Measurements from ENCODE around the gene CCDC170.

The CCDC170 gene

DNA sequence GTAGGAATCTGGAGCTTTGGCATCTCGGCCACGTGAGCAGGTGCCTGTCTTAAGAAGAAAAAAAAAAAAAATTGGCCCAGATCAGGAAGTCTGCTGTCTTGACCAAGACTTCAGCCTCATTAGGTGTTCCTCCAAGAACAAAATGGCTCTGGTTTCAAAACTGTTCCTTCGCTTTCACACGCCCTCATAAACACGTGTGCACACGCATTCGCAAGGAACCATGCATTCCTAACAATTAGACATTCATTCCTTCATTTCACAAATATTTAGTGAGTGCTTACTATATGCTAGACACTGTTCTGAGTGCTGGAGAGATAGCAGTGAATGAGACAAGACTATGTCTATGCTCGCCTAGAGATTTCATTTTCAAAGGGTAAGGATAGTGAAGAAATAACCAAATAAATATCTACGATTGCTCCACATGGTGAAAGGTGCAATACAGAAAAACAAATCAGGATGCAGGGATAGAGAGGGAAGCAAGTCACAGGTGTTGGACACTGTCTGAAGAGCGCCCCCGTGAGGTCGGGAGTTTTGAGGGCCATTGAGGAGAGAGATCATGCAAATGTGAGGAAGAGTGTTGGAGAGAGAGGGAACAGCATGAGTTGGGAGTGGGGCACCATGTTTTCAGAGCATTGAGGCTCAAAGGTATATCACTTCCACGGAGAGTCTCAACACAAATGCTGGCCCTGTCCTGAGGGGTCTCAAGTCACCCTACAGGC lies 53.3 kb downstream of the CCDC170 start:
- DNase-seq (ENCODE audit: low spot score) = no peak

DNA sequence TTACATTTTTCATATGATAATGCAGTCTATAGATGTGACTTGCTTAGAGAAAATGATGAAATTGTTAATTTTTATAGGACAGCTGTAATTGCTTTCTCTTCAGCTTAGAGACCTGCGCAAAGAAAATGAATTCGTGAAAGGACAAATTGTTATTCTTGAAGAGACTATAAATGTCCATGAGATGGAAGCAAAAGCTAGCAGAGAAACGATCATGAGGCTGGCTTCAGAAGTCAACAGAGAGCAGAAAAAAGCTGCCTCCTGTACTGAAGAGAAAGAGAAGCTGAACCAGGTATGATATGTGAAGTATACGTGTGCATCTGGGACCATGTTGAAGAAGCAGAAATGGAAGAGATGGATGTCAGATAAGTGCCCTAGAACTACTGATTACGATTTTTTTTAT lies 54.4 kb downstream of the CCDC170 start:
- no peak for DNase-seq (ENCODE audit: low spot score)

DNA sequence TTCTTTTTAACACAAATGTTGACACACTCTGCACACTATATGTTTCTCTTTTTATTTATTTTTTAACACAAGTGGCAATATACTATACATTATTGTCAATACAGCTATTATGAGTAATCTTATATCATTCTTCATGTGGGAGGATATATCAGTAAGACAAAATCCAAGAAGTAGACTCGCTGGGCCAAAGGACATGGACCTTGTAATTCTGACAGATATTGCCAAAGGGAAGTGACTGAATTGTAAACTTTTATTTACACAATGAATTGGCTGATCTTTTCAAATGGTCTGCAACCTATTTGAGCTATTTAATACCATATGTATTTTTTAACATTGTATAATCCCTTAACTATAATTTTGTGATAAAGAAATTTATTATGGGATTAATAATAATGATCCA lies 56.0 kb downstream of the CCDC170 start:
- DNase-seq (ENCODE audit: low spot score) = no peak

DNA sequence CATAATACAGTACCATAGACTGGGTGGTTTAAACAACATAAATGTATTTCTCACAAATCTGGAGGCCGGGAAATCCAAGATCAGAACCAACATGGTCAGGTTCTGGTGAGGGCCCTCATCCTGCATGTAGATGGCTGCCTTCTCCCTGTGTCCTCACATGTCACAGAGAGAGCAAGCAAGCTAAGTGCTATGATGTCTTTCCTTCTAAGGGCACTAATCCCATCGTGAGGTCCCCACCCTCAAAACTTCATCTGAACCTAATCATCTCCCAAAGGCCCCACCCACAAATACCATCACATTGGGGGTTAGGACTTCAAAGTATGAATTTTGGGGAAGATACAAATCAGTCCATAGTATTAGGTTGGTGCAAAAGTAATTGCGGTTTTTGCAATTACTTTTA lies 56.8 kb downstream of the CCDC170 start:
- DNase-seq (ENCODE audit: low spot score) = no peak

DNA sequence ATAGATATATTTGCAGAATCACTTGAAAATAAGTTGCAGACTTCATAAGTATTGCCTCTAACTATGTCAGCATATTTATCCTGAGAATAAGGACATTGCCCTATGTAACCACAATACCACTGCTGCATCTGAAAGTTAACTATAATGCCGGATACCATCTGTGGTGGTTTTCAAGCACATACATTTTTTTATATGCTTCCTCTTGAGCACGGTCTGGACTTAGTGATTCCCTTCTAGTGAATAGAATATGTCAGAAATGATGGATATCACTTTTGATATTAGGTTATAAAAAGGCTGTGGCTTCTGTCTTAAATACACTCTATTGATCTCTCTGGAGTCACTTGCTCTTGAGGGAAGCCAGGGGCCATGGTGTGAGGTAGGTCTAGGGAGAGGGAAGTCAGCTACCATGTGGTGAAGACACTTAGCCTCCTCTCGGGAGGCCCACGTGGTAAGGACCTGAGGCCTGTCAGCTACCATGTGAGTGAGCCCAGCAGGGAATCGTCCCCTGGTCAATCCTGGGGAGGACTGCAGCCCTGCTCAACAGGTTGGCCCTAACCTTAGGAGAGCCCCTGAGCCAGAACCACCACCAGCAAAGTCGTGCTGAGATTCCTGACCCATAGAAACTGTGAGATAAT lies 57.5 kb downstream of the CCDC170 start:
- DNase-seq (ENCODE audit: low spot score) = no peak

DNA sequence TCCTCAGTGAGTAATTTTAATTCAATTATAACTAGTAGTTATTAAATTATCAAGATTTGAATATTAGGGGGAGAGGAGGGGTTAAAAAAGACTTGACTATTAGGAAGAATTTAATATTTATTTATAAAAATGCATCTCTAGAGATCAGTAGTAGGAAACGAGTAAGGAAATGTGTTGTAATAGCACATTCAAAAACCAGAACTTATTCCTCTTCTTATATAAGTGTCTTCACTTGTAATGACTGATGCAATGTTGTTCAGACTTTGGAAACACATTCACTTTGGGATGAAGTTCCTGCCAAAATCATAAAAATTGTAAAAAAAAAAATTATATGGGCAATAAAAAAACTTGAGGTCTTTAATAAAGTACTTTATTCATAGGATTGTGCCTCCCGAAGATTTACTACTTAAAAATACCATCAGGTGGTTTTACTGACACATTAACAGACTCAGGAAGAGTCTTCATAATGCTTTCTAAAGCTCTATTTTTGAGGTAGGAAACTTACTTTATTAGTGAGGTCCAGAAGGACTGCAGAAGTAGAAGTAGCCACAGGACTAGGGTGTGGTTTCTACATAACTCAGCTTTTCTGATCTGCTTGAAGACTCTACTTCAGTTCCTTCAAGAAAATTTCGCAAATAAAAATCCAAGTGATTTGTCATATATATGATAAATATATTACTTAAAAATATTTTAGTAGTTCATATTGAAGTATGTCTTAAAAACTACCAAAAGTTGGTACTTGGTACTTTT lies 59.8 kb downstream of the CCDC170 start:
- no peak for DNase-seq (ENCODE audit: low spot score)

DNA sequence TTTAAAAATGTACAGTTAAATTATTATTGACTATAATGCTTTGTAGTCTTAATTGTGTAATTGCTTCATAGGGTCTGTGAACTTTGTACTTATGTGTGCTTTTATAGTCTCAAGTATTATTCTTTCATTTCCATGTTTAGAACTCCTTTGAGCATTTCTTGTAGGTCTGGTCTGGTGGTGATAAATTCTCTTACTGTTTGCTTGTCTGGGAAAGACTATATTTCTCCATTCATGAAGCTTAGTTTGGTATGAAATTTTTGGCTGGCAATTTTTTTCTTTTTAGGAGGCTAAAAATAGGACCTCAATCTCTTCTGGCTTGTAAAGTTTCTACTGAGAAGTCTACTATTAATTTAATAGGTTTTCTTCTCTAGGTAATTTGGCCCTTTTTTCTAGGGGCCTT lies 67.4 kb downstream of the CCDC170 start:
- DNase-seq (ENCODE audit: low spot score) = no peak

DNA sequence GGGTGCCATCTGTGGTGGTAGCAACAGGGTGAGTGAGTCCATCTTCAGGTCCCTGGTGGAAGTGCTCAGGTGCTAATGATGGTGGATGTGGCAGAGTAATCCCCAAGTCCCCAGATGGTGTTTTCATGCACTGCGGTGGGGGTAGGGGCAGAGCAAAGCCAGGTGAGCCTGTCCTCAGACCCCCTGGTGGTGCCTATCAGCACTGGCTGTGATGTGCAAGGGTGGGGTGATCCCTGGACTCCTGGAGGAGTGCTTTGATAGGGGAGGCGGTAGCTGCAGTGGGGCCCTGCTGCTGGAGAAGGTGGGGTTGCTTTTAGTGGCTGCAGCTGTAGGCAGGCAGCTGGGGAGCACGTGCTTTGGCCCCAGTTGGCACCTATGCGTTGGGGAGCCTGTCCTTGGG lies 70.8 kb downstream of the CCDC170 start:
- DNase-seq (ENCODE audit: low spot score) = no peak

DNA sequence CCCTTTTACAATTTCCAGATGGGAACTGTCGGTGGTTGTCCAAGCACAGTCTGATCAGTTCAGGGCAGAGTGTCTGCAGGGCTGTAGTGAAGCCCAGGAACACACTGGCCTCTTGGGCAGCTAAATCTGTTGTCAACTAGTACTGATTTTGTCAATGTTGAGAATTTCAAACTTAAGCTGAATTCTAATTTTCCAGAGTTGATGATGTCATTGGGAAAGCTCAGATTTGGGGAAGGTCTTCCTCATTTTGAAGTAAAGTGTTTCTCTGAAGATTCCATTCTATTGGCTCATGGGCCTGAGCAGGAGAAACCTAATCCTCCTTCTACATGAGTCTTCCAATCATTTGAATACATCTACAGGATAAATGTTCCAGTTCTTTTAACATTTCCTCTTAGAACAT lies 72.1 kb downstream of the CCDC170 start:
- no peak for DNase-seq (ENCODE audit: low spot score)

DNA sequence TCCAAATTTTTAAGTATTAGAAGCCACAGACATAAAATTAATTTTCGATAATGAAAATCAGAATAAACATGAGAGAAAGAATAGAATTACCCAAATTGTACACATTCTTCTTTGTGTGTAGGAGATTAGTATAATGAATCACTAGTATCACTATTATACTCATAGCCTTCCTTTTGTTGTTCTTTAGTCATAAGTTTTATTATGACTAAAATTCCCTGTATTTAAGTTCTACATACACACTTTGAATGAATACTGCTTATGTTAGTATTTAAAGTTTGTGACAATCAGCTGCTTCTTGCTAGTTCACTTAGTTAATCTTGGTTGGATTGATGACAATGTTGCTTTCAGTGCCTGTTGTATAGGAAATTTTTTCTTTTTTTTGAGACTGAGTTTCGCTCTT lies 72.7 kb downstream of the CCDC170 start:
- DNase-seq (ENCODE audit: low spot score) = no peak

DNA sequence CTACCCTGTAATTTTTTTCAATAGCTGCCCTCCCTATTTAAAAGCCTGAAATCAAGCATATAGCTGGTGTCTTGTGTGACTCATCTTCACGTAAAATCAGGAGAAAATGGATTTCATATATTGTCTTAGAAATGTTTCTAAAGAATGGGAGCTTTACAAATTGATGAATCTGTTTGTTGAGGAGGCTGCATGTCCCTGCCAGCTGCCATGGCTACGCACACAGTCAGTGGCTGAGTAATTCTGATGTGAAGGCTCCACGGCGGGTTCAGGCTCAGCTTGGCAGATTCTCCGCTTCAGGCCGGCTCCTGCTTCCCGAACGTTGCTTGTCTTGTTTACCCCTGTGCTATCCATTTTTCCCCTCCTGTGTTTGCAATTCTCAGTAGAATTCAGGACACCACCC lies 82.8 kb downstream of the CCDC170 start:
- DNase-seq (ENCODE audit: low spot score) = no peak

DNA sequence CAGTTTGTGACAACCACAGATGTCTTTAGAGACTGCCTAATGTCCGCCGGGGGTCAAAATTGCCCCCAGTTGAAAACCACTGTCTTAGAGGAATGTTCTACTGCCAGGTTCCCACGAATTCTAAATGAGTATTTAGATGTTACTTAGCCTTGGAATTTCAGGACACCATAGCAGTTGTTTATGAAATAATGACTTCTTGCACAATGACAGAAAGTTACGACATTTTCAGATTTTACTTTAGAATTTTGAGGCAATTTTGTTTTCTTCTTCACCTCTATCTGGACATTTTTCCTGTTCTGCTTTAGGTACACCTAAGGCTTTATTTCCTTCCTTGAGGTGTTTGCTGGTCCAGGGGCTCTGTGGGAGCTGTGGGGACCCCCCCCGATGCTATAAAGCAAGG lies 83.4 kb downstream of the CCDC170 start:
- no peak for DNase-seq (ENCODE audit: low spot score)

DNA sequence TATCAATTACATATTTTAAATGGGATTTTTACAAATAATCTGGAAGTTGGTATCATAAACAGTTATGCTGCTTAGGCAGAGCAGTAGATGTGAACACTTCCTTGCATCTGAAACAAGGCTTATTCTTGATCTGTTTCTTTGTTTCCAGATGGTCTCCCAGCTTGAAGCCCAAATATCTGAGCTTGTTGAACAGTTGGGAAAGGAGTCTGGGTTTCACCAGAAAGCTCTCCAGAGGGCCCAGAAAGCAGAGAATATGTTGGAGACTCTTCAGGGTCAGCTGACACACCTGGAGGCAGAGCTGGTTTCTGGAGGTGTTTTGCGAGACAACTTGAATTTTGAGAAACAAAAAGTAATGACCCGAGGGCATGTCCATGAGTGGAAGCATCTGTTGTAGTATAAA lies 91.9 kb downstream of the CCDC170 start:
- no peak for DNase-seq (ENCODE audit: low spot score)

DNA sequence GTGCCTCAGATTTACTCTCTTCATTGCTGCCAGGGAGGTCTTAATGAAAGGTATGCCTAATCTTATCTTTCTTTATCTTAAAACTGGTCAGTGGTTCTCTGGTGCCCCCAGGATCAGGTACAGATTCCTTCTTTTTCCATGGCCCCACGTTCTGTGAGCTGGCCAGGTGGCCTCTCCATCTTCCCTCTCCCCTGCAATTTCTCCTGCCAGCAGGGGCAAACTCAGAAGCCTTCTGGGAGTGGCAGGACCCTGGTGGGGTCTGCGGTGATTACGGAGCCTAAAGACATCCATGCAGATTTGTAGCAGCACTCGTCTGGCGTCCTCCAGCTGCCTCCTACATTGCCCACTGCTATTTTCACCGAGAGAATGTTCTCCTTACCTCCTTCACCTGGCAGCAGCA lies 95.8 kb downstream of the CCDC170 start:
- DNase-seq (ENCODE audit: low spot score) = no peak

DNA sequence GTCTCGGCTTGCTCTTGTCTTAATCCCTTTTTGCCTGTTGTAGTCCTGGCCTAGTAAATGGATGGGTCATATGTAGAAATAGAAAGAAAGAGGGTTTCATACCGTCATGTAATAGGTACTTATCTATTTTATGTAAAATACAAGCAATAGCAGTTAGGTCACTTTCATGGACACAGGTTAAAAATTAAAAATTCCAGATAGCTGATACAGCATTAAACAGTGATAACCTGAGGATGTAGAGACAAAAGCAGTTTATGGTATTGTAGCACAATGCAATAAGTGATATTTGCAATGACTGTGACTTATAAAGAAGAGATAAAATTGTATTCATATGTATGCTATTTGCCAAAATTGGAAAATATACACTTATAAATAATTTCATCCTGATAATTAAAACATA lies 96.9 kb downstream of the CCDC170 start:
- DNase-seq (ENCODE audit: low spot score) = no peak

DNA sequence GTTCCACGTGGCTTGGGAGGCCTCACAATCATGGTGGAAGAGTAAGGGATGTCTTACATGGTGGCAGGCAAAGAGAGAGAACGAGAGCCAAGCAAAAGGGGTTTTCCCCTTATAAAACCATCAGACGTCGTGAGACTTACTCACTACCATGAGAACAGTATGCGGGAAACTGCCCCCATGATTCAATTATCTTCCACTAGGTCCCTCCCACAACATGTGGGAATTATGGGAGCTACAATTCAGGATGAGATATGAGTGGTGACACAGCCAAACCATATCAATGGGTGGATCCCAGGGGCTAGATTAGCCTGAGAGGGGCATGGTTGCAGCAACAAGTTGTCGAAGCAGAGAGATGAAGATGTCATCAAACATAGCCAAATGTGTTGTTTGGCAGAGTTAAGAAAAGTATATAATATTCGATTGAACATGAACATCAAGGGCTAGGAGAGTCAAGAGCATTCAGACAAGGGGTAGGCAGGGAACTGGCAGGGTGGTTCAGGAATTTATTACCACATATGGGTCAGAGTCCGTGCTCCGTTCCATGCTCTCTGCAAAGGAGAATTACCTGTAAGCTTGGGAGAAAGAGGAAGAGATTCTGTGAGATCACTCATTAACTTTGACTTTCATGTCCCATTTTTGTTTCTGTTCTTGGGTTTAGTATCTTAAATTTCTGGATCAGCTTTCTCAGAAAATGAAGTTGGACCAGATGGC lies 98.8 kb downstream of the CCDC170 start:
- DNase-seq (ENCODE audit: low spot score) = no peak

DNA sequence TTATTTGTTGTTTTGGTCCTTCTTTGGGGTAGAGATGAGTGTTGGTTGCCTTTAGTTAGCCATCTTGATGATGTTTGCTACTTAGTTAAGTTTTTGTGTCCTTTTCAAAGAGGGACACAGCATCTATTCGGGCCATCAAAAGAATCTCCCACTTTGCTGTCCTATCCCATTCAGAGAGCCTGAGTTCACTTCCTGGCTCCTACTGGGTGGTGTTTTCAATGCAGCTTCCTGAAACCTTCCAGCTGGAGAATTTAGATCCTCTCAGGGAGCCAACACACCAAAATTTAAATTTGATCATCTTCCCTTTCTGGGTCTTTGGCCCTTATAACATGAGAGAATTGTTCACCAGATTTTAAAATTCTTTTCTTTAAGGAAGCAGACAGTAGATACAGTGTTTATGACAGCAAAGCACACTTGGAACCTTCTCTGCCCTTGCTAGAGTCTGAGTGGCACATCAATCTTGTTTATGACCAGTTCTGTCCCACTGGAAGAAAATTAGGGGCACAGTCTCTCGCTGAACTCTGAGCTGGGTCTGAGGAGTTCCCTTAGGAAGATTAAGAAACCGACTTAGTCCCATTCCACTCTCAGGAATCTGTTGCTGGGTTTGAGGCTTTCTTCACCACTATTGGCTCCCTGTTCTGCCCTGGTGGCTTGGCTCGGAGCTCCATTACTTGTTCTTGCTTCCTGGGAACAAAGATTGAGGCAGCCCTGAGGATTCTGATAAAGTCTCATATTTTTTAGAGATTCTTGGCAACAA lies 115.5 kb downstream of the CCDC170 start:
- DNase-seq (ENCODE audit: low spot score) = no peak

DNA sequence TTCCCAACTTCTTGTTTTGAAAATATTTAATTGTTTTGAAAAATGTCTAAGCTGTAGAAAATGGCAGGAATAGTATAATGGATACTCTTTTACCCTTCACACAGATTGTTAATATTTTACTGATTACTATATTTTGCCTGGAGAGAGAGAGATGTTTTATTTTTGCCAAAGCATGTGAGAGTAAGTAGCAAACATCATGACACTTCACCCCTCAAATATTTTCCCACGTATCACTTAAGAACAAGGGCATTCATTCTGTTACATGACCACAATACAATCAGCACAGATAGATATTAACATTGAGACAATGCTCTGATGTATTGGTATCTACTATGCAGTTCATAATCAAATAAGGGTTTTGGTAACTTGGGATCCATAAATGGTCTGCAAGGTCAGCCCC lies 116.5 kb downstream of the CCDC170 start:
- no peak for DNase-seq (ENCODE audit: low spot score)

DNA sequence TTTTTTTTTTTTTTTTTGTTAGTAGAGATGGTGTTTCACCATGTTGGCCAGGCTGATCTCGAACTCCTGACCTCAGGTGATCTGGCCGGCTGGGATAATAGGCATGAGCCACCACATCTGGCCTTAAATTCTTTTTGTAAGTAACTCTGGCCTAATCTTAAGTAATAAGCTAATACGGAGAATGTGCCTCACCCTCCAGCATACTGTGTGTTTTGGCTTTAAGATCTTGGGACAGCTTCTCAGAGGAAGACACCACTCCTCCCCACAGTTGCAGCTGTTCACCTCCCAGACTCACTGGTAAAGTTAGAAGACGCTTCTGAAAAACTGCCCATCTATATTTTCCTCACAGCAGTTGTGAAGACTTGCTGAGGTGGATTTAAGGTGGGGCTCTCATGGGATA lies 120.8 kb downstream of the CCDC170 start:
- no peak for DNase-seq (ENCODE audit: low spot score)

DNA sequence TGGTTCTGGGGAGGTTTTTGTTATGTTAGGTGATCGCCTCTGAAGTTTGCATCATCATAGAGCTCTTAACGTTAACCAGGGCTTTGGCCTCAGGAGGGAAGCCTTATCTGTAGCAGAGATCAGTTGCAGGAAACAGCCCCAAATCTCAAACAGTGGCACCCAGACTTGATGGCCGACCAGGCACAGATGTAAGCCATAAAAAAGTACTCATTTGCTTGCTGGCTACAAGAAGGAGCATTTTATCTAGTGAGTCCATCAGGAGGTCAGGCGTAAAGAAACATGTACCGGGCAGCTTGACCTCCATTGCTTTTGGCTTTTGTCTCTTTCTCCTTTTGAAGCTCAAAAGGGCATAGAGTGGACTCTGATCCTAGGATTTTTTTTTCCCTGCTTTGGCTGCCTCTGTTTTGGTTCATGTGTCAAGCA lies 122.3 kb downstream of the CCDC170 start:
- no peak for DNase-seq (ENCODE audit: low spot score)

DNA sequence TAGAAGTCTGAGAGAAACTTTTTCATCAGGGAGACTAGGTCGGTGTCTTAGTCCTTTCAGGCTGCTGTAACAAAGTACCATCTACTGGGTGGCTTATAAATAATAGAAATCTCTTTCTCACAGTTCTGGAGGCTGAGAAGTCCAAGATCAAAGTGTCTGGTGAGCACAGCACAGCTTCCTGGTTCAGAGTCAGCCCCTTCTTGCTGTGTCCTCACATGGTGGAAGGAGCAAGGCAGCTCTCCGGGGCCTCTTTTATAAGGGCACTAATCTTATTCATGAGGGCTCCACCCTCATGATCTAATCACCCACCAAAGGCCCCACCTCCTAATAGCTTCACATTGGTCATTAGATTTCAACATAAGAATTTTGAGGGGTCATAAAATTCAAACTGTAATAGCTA lies 122.8 kb downstream of the CCDC170 start:
- no peak for DNase-seq (ENCODE audit: low spot score)

DNA sequence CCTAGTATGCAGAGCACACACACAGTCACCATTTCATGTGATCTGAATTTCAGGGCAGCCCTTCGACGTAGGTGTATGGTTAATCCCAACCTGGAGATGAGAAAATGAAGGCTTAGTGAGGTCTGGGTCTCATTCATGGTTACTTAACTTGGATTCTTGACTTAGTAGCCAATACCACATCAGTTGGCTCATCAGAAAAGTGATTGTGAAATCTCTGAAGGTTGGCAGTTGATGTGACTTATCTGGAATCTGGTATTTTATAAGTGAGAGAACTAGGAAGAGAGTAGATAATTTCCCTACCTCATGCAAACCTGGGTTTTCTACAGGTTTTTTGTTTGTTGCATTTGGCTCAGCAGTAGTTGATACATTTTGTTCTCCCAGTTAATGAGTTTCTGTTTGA lies 123.7 kb downstream of the CCDC170 start:
- no peak for DNase-seq (ENCODE audit: low spot score)

Measured in CD4-positive, alpha-beta T cell treated with Interleukin-15 for 4 hours (primary cell).